HG03439 (cell line): ENCODE measurements around the gene SETD2.

Source experiments
- ATAC-seq: cut with Tn5 transposase; IDR thresholded peaks from one replicate; pipeline ENCODE4 v1.9.1; 2021; ENCODE audit warnings: mild to moderate bottlenecking, moderate library complexity; ENCODE audit not compliant: unreplicated experiment

Gene SETD2

DNA sequence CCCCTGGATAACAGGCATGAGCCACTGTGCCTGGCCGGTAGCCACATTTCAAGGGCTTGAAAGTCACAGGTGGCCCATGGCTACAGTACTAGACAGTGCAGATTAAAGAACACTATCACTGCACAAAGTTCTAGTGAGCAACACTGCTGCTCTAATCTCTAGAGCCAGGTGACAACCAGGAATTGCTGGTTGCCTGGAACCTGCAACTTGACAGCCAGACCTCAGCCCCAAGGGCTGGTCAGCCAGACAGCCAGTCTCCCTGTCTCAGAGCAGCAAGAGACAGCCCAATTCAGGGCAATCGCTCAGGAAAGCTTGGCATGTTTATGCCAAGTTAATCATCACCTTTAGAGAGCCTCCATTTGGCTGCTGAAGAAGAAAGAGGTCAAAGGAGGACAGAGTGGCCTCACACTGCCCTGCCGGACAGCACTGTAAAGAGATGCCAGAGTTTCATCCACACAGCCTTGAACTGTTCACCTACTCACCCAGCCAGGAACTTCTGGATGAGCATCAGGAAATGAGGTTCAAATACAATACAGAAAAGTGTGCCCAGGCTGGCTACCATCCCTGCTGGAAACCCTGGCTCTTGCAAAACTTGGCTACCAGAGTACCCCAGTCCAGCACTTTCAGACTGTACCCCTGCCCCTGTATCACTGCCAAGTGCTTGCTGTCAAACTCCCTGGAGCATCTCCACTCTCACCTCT is 193.4 kb downstream of the SETD2 start:
- ATAC-seq: no peak

GRCh38 chr3:46968783-46969428 is 195.0 kb downstream of the SETD2 start:
- no peak for ATAC-seq

GRCh38 chr3:46966811-46967210 is 197.1 kb downstream of the SETD2 start:
- no peak for ATAC-seq
